Measurements from ENCODE around the gene CACNA1D. TPM values are rescaled to one million over a fixed set of nuclear protein-coding genes. Genes with fewer than 3 reads are reported as not detected.
"Not testable (repeated sequence)": the region's sequence is repeated elsewhere in the genome, so short reads cannot be mapped to it uniquely, and the experiment has no call there.

The CACNA1D gene
- total and polyA plus RNA-seq, 2 donors (not counting 3 experiments of a cell fraction or from before 2014, with no cell fraction given), result 0.06 TPM; not detected in 1

DNA sequence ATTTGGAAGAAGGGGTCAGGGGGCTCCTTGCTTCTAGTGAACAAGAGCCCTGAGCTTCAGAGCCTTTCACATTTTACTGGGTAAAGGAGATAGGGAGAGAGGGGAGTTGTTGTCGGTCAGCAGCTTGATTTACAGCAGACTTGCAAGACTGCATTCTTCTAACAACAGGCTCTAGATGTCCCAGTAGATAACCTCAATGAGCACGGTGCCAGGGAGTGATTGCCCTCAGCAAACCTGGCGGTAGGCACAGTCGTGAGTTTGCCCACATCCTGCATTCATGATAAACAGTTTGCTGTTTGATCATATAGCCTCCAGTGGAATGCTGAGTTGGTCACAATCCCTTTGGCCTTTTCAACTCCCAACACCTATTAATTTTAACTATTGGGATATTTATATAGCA, 170.4 kb downstream of the CACNA1D start:
- DNase-seq (ENCODE audit: low read depth, low spot score); intact Hi-C loops (cut with micrococcal nuclease); H3K79me2 ChIP-seq (ENCODE audit: control insufficient read depth, insufficient read depth, low read length); H3K27ac ChIP-seq (ENCODE audit: insufficient read depth, low read depth, low read length); H4K20me1 ChIP-seq (replicated peaks; ENCODE audit: control insufficient read depth, extremely low read depth, insufficient read depth, low read length); H3K4me2 ChIP-seq (ENCODE audit: insufficient read depth, low read length); H2AFZ ChIP-seq (ENCODE audit: low read depth, low read length); H3K4me3 ChIP-seq (replicated peaks in 1 of 3; ENCODE audit: insufficient read depth in 1 of 3, low read depth in 1 of 3, low read length in 3 of 3); H3K27me3 ChIP-seq (ENCODE audit: control insufficient read depth in 2 of 2, insufficient read depth in 2 of 2, low read length in 2 of 2); H3K9ac ChIP-seq (replicated peaks; ENCODE audit: extremely low read depth, insufficient read depth, low read length); BruUV-seq (replicated peaks); FAIRE-seq; H3K9me3 ChIP-seq (replicated peaks; ENCODE audit: control insufficient read depth, insufficient read depth, low read length); CTCF ChIA-PET; H3K9me1 ChIP-seq (replicated peaks; ENCODE audit: control insufficient read depth, extremely low read depth, insufficient read depth, low read length); dilution Hi-C loops (cut with MboI; ENCODE audit: extremely low pct_ligation_motif_present, low sequenced_read_pairs); POLR2A ChIA-PET; H3K36me3 ChIP-seq (ENCODE audit: control insufficient read depth in 2 of 2, extremely low read depth in 1 of 2, insufficient read depth in 2 of 2, low read length in 2 of 2); H3K4me1 ChIP-seq (ENCODE audit: control insufficient read depth, extremely low read depth, insufficient read depth, low read length): not testable (repeated sequence)

DNA sequence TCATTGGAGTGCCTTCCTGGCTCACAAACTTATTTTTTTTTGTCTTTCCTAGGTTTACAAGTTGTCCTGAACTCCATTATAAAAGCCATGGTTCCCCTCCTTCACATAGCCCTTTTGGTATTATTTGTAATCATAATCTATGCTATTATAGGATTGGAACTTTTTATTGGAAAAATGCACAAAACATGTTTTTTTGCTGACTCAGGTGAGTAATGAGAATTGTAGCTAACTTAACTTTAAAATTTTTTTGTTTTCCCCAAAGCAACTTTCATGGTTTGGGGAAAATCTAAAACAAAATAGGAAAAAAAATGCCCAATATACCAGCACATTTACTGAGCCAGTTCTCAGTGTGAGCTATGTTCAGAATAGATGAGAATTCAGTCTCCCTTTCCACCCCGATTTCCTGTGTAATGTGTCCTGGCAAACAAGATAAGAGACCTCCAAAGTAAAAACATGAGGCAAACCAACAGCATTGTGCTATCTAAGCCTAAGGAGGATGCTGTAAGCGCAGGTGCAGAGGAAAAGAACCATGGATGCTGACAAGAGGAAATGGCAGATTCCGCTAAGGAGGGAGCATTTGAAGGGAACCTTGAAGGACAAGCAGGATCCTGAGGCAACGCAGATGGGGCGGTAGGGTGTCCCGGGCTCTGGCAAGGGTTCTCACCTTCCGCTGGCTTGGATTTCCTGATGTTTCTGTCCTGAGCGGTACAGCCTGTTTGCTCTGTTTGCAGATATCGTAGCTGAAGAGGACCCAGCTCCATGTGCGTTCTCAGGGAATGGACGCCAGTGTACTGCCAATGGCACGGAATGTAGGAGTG, 171.4 kb downstream of the CACNA1D start:
- H2AFZ ChIP-seq (ENCODE audit: low read depth, low read length), result no peak overlapping the region
- H3K9me1 ChIP-seq (replicated peaks; ENCODE audit: control insufficient read depth, extremely low read depth, insufficient read depth, low read length), result no peaks in the 10 kb centered on the region
- no peaks in the 10 kb centered on the region for H3K79me2 ChIP-seq (ENCODE audit: control insufficient read depth, insufficient read depth, low read length)
- H3K27ac ChIP-seq (ENCODE audit: insufficient read depth, low read depth, low read length), result no peak overlapping the region
- POLR2A ChIA-PET, result no interaction called here
- no peaks in the 10 kb centered on the region for H3K4me1 ChIP-seq (ENCODE audit: control insufficient read depth, extremely low read depth, insufficient read depth, low read length)
- H3K36me3 ChIP-seq (ENCODE audit: control insufficient read depth in 2 of 2, extremely low read depth in 1 of 2, insufficient read depth in 2 of 2, low read length in 2 of 2), result no peaks in the 10 kb centered on the region
- no peak overlapping the region for H3K4me3 ChIP-seq (replicated peaks in 1 of 3; ENCODE audit: insufficient read depth in 1 of 3, low read depth in 1 of 3, low read length in 3 of 3)
- H4K20me1 ChIP-seq (replicated peaks; ENCODE audit: control insufficient read depth, extremely low read depth, insufficient read depth, low read length), result no peaks in the 10 kb centered on the region
- no peak overlapping the region for H3K9ac ChIP-seq (replicated peaks; ENCODE audit: extremely low read depth, insufficient read depth, low read length)
- dilution Hi-C loops (cut with MboI; ENCODE audit: extremely low pct_ligation_motif_present, low sequenced_read_pairs) (no loop called here), intact Hi-C loops (cut with micrococcal nuclease) (no loop called here)
- no peak overlapping the region for H3K4me2 ChIP-seq (ENCODE audit: insufficient read depth, low read length)
- H3K9me3 ChIP-seq (replicated peaks; ENCODE audit: control insufficient read depth, insufficient read depth, low read length), result no peaks in the 10 kb centered on the region
- TF ChIP-seq EZH2 (IDR thresholded peaks at IDR 0.05; ENCODE audit: borderline replicate concordance, low read depth, low read length, severe bottlenecking) (no peak), FOS (IDR thresholded peaks at IDR 0.05; ENCODE audit: borderline replicate concordance, insufficient read depth, low read length) (no peak), CTCF (IDR thresholded peaks at IDR 0.05; ENCODE audit: extremely low read depth in 1 of 2, insufficient read depth in 1 of 2, low read depth in 1 of 2, low read length in 2 of 2) (no peak), POLR2AphosphoS5 (IDR thresholded peaks at IDR 0.05; ENCODE audit: insufficient read depth, low read depth, low read length) (no peak), POLR2A (IDR thresholded peaks at IDR 0.05; ENCODE audit: low read depth, low read length) (no peak)
- TF ChIP-seq, protein P1, sequence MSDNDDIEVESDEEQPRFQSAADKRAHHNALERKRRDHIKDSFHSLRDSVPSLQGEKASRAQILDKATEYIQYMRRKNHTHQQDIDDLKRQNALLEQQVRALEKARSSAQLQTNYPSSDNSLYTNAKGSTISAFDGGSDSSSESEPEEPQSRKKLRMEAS (IDR thresholded peaks at IDR 0.05; ENCODE audit: insufficient read depth, insufficient read length), result no peak
- no peaks in the 10 kb centered on the region for H3K27me3 ChIP-seq (ENCODE audit: control insufficient read depth in 2 of 2, insufficient read depth in 2 of 2, low read length in 2 of 2)
- BruUV-seq (replicated peaks), result no TSS peak
- CTCF ChIA-PET, result no interaction called here
- DNase-seq (ENCODE audit: low read depth, low spot score) (no peak), FAIRE-seq (no peak)
